OCI-LY3 (cell line): ENCODE measurements around the gene THEM4.

Experiments
- EZH2phosphoT487 ChIP-seq: fragments of 200-600 bp; shearing (Covaris generic); IDR thresholded peaks from 2 replicates; pipeline ENCODE4 v1.6.1; 2018; ENCODE audit warnings: antibody characterized with exemption, mixed run types, low read depth
- TF ChIP-seq, protein P1 (sequence below): fragments of 200-600, 300-600 bp; sonication (generic); IDR thresholded peaks from 2 replicates; pipeline ENCODE4 v1.5.1; 2014; ENCODE audit warnings: antibody characterized with exemption, low read length, low read depth

DNA sequence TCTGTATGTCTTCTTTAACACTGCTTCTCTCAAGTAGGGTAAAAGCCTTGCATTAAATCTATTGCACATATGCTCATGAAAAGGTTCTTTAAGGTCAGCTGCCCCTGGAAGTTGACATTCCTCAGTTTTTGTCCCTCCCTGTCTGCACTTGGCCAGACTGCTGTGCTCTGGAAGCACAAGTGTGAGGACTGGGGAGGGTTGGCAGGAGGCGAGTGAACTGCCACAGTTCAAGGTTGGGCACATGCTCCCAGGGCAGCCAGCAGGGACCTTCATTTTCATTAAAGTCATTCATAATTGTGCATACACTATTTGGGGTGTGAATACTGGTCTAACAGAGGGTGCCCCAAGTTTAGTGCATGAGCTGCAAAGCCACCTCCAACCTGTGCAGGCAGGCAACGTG is 44.9 kb downstream of the THEM4 start:
- TF ChIP-seq EZH2phosphoT487: no peak
- TF ChIP-seq, protein P1, sequence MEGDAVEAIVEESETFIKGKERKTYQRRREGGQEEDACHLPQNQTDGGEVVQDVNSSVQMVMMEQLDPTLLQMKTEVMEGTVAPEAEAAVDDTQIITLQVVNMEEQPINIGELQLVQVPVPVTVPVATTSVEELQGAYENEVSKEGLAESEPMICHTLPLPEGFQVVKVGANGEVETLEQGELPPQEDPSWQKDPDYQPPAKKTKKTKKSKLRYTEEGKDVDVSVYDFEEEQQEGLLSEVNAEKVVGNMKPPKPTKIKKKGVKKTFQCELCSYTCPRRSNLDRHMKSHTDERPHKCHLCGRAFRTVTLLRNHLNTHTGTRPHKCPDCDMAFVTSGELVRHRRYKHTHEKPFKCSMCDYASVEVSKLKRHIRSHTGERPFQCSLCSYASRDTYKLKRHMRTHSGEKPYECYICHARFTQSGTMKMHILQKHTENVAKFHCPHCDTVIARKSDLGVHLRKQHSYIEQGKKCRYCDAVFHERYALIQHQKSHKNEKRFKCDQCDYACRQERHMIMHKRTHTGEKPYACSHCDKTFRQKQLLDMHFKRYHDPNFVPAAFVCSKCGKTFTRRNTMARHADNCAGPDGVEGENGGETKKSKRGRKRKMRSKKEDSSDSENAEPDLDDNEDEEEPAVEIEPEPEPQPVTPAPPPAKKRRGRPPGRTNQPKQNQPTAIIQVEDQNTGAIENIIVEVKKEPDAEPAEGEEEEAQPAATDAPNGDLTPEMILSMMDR: no peak
